Stimulated activated CD4-positive, alpha-beta T cell treated with anti-CD3 and anti-CD28 coated beads, Interleukin-4, amount 100 ng/mL, for 24 hours (primary cell): ENCODE measurements around the gene LAMA5.
A peak's percentile ranks its signal among the peaks of the same experiment; 100 is the strongest.

ENCODE experiments used
- DNase-seq: peaks from one replicate; pipeline ENCODE4 v3.0.0-alpha.2; 2020

LAMA5 gene

GRCh38 chr20:62370115-62370806 lies 3.1 kb upstream of the LAMA5 start:
- peak; percentile 40 for DNase-seq

DNA sequence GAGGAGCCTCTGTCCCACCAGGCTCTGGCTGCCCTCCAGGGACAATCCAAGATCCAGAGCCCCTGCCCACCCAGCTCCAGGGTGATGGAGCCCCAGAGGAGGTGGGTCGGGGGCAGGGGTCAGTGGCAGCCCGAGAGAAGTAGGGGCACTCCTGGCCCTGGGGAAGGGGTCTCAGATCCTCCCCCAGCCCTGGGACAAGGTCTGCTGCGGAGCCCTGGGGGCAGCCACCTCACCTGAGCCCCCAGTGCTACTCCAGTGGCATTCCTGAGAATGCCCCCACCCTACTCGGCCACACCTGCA lies 2.7 kb upstream of the LAMA5 start:
- DNase-seq = no peak

DNA sequence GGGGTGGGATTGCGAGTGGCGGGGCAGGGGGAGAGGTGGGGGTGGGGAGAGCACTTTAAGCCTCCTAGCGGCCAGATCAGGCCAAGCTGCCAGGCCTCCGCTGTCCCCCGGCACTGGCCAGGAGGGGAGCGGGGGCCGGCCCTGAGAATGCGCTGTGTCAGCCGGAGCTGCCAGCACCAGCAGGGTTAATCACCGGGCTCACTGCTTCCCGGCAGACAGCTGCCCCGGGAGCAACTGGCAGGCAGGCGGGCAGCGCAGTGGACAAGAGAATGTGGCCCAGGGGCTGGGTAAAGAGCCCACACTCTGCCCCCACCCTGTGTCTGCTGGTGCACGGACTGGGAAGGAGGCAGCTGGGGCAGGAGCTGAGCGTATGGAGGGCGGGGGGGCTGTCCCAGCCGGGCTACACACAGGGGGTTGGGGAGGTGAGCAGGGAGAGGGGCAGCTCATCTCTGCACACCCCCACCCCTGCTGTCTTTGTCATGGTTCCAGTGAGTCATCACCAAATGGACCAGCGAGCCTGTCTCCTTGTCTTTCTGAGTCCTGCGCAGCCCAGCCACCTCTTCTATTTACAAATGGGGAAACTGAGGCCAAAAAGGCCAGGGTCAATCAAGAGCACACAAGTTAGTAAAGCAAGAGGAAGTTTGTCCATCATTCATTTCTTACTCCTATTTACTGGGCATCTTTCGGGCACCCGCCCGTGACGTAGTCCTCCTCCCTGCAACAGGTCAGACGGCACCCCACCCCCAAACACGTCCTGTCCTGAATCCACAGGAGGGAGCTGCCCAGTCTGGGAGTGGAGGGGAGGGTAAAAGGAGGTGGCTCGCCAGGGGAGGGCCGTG lies 2.1 kb upstream of the LAMA5 start:
- no peak for DNase-seq

DNA sequence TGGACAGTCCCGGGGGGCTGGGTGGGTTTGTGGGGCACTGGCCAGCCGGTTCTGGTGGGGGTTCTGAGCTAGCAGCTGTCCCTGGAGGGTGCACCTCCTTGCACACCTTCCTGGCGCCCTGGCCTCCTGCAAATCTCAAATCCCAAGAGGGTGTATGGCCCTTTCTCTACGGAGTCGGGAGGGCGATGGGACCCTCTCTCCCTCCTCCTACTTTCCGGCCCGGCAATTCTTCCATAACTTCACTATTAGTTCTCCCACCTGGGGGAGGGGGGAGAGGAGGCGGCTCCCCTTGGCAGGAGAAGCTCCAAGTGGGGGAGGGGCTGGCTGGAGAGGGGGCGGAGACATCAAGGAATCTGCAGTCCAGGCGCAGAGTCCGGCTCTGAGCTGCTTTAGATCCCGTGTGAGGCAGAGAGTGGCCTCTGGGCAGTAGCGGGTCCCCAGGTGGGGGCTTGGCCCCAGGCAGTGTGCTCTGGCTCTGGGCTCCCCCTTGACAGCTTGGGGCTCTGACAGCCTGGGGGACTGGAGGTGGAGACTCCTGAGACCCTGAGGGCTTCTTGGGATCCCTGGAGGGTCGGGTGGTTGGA lies 1.4 kb upstream of the LAMA5 start:
- no peak for DNase-seq

GRCh38 chr20:62367633-62368391 lies 700 bp upstream of the LAMA5 start:
- no peak for DNase-seq

- DNase-seq = no peak
Observed at GRCh38 chr20:62366370-62367135, 559 bp downstream of the LAMA5 start.

DNA sequence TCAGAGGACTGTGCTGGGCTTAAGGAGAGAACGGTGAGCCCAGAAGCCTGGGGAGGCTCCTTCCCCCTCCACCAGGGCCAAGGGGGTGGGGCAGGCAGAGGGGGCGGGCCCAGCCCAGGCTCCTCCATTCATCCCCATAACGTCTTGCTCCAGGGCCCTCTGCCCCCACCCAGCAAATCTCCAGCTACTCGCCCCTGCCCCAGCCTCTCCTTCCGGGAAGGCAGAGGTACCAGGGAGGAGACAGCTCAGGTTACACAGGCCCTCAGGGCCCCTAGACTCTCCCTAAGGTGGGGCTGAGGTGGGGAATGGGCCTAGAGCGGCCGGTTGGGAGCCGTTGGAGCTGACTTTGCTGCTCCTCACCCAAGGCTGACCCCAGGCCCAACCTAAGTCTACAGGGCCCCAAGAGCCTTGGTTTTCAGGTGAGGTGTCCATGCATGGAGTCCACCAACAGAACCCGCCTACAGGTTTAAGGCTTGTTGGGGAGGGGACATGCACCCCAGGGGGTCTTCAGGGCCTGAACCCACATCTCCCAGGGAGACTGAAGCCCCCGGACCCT lies 1.2 kb downstream of the LAMA5 start:
- no peak for DNase-seq

GRCh38 chr20:62364911-62365736 lies 2.0 kb downstream of the LAMA5 start:
- no peak for DNase-seq

DNA sequence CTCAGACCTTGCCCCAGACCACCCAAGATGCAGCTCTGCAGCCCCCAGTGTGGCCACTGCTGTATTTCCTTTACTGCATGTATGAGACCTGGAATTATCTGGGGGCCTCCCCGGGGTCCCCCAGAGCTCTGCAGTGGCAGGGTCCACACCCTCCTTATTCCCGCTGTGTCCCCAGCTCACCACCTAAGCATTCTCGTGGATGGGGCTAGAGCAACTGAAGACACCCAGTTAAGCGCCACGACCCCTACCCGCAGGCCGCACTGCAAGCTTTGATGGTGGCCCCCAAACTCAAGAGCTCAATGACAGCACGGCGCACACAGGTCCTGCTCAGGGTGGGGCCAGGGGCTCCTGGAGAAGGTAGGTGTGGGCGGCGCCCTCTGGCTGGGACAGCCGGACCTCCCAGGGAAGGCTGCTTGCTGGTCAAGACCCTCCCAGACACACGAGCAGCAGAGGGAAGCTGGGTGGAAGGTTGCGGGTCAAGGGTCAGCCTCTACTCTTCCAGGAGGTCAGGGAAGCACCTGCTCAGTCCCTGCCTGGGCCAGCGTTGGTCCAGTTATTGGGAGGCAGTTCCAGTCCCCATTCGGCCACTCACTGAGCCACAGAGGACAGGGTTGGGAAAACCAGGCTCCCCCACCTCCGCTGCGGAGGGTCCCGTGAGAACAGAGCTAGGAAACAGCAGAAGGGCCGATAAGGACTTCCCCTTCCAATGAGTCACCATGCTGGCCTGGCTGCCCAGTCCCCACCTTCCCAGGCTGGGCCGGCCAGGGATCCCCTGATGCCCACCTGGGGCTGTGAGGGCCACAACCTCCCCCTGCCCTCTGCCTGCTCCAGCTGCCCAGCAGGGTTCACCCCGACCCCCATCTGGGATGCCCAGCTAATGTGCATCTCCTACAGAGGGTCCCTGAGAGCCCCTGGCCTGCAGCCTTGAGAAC lies 2.9 kb downstream of the LAMA5 start:
- no peak for DNase-seq

DNA sequence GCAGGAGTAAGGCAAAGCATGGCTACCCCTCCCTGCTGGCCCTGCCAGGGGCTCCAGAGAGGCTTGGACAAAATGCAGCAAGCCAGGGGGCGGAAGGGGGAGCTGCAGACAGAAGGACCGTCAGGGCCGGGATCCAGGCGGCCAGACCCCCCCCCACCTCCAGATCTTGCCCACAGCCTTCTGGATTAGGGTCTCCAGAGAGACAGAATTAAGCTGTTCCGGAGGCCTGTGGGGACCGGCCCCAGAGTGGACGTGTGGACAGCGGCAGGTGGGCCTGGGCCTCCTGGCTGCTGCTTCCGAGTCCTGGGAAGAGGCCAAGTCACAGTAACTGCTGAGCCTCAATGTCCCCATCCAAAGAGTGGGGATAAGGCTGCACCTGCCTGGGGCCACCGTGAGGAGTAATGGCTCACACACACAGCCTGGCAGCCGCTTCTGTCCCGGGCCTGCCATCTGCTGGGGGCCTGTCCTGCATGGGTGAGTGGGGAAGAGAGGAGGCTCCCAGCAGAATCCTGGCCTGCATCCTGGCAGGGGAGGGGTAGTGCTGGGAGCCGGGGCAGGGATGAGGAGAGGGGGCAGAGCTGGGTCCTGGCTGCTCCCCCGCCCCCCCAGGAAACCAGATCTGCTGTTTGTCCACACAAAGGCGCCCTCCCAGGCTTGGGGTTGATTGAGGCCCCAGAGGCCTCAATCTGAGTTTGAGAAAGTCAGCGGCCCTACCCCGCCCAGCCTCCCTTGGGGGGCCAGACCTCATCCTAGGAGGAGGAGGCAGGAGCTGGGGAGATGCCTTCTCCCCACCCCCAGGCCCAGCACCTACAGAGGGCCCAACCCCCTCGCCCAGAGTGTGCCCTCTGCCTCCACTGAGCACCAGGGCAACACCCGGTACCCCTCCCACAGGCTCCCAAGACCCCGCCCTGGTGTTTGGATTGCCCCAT lies 3.9 kb downstream of the LAMA5 start:
- DNase-seq = no peak

GRCh38 chr20:62362590-62362940 lies 4.5 kb downstream of the LAMA5 start:
- DNase-seq = no peak

GRCh38 chr20:62361799-62362589 lies 5.1 kb downstream of the LAMA5 start:
- no peak for DNase-seq

GRCh38 chr20:62360854-62361798 lies 6.0 kb downstream of the LAMA5 start:
- no peak for DNase-seq

DNA sequence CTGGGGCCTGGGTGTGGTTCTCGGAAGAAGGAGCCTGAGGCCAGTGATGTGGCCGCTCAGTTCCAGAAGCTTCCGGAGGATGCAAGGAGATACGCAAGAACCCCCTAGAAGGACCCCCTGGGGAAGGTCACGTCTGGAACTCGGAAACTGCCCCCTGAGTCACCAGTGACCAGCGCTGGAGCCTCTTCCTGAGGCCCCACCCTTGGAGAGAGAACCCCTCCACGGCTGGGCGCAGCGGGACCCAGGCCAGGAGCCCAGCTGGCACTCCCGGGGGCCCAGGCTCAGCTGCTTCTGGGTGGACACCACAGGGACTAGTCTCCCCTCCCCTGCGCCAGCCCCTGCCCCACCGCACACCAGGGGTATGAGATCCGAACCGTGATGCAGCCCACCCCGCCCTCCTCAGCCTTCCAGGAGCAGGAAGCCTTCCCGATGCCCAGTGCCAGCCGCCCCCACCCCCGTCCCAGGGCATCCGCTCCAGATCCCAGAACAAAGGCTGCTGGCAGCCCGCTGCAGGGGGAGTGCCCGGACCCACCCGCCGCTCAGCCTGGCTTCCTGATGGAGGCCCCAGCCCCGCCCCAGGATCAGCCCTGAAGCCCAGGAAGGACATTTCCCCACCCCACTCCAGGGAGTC lies 7.5 kb downstream of the LAMA5 start:
- DNase-seq = no peak

- no peak for DNase-seq
Observed at GRCh38 chr20:62359043-62359490, 8.0 kb downstream of the LAMA5 start.
